Ammon's horn (tissue), 1 donor: ENCODE data around the gene KLHL10.
"Not testable (repeated sequence)": the region's sequence is repeated elsewhere in the genome, so short reads cannot be mapped to it uniquely, and the experiment has no call there.

ENCODE experiments used
- DNase-seq: peaks from one replicate; pipeline ENCODE4 v3.0.0-alpha.2; 2016; ENCODE audit warnings: low spot score

KLHL10 gene

DNA sequence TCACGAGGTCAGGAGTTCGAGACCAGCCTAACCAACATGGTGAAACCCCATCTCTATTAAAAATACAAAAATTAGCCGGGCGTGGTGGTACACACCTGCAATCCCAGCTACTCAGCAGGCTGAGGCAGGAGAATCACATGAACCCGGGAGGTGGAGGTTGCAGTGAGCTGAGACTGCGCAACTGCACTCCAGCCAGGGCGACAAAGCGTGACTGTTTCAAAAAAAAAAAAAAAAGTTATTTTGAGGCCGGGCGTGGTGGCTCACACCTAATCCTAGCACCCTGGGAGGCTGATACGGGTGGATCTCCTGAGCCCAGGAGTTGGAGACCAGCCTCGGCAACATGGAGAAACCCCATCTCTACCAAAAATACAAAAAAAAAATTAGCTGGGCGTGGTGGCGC, 13.8 kb downstream of the KLHL10 start:
- not testable (repeated sequence) for DNase-seq

DNA sequence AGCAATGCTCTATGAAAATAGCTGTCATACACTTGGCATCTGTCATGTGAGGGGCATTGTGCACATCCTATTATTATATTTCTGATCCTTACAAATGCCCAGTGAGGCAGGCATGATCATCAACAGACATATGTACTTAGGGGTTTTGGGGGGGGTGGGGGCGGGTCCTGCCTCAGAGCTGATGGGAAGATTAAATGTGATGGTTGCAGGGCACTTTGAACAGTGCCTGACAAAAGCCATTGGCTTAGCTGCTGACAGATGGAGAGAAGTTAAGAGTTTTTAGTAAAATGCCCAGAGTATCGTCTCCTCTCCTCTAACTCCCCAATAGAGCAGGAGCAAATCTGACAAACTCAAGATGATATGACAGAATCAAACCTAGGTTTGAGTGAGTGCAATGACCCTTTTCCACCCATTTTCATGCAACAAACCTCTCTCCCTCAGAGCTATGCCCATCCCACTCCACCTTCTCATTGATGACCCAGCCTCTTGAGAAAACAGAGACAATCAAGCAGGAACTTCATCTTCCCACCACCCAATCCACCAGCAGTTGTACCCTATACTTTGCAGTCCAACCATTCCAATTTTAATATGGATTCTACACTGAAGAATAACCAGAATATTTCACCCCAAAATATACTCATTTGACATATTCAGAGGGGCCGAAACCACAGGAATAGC, 22.8 kb downstream of the KLHL10 start:
- no peak for DNase-seq

DNA sequence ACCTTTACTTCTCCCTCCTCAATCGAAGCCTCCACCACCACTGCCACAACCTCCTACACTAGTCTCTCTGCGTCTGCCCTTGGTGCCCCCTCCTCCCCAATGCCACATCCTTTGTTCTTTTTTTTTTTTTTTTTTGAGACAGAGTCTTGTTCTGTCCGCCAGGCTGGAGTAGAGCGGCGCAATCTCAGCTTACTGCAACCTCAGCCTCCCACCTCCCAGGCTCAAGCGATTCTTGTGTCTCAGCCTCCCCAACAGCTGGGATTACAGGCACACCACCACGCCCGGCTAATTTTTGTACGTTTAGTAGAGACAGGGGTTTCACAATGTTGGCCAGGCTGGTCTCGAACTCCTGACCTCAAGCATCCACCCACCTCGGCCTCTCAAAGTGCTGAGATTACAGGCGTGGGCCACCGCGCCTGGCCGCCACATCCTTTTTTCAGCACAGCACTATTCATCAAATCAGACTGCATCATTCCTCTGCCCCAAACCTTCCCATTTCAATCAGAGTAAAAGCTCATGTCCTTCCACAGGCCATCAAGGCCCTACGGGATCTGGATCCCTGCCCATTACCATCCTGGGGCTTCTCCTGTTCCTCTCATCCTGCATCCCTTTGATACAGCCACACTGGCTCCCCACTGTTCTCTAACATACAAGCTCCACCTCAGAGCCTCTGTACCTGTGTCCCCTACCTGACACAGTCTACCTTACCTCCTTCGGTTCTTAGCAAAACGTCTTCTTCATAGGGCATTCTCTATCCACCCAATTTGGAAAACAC, 25.6 kb downstream of the KLHL10 start:
- DNase-seq, result no peak

DNA sequence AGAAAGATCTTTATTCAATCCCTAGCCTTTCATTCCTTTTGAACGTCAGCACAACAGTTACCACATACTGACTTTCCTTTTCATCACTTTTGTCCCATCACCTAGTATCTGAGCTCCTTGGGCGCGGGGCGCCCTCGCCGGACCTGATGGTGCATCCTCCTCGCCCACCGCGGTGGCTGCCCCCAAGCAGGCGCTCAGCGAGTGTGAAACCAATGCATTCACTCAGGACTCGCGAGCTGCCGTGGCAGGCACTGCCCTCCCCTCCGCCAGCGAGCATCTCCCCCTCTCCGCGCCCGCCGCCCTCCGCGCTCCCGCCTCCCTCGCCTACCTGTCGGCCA, 26.8 kb downstream of the KLHL10 start:
- no peak for DNase-seq

DNA sequence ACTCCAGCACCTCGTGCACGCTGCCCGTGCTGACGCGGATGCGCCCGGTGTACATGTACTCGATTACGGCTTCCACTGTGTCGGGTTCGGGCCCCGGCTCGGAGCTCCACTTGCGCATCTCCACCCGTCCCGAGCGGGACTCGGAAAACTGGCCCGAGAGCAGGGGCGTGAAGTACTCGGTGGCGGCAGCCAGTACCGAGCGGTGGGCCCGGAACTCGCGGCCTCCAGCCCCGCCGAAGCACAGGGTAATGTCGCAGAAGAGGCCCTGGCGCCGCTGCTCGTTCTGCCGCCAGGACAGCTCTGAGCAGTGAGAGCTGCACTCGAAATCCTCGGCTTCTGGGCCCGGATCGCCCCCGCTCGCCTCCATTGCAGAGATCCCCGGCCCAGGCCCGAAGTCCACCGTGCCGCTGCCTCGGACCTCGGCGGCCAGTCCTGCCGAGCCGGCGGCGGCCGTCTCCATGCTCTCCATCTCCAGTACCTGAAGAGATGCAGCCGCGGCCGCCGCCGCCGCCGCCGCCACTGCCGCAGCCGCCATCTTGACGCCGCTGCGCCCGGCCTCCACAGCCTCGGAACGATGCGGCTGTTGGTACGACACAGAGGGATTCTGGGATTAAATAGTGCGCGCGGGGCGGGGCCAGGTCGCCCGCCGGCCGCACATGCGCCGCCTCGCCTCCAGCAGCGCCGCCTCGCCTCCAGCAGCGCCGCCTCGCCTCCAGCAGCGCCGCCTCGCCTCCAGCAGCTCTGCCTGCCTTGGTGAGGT, 27.4 kb downstream of the KLHL10 start, which contains the start of gene KLHL11:
TSS of gene KLHL11 (minus strand) at position 588 of the 760 bp plus-strand sequence. CDS start at position 535, 53 bp downstream.
- peak; percentile 94 for DNase-seq

DNA sequence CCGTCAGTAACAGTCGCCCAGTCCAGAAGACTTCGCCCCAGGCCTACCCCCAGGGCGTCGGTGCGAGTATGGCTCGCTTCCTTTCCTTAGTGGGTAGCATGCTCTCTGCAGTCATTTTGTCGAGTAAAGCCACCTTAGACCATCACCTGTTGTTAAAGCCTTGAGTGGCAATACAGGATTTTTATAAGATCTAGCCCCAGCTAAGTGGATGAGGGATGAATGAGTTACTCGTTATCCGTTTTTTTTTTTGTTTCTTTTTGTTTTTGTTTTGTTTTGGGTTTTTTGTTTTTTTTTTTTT, 27.9 kb downstream of the KLHL10 start:
- no peak for DNase-seq

DNA sequence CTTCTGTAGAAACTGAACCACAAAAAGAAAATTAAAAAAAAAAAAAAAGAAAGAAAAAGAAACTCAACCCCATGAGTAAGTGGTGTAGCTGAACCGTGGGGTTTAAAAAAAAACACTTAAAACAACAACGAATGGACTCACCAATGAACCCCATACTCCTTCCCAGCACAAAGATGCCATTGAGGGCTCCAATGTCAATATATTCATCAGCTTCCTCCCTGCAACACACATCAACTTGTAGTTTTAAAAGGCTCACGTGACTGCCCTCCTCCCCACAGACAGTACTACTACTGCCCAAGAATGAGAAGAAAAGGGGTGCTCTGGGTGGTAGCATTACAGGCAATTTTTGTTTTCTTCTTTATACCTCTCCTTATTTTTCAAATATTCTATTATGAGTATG, 30.9 kb downstream of the KLHL10 start:
- DNase-seq, result no peak

DNA sequence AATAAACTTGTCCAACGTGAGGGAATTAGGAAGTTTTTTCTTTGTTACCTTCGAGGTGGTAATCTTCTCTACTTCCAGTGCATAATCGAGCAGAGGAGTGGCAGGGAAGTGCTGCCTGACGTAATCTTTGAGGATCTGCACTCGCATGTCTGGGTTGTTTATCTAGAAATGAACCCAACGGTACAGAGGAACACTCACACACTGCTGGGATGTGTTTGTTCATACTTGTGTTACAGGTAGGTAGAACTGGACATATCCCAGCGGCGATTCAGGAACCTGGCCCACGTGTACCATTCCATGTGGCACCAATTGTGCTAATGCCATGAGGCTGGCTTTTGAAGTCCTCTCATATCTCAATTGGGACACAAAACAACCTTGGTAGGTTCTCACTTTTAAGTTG, 31.8 kb downstream of the KLHL10 start:
- DNase-seq, result no peak

DNA sequence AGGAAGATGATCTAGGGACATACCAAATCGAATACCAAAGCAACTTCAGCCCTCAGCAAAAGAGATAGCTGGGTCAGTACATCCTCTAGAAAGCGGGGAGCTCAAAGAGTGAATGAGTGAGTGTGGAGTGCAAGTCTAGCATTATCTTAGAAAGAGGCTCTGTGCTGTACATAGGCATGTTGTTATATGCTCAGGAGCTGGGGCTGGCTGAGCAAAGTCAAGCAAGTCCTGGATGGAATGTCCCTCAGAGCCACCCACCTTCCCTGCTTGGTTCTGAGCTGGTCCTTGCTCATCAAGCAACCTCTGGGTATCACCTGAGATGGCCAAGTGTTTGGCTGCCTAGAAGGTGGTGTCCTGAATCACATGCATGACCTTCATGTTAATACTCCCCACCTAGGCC, 32.5 kb downstream of the KLHL10 start:
- DNase-seq, result no peak

DNA sequence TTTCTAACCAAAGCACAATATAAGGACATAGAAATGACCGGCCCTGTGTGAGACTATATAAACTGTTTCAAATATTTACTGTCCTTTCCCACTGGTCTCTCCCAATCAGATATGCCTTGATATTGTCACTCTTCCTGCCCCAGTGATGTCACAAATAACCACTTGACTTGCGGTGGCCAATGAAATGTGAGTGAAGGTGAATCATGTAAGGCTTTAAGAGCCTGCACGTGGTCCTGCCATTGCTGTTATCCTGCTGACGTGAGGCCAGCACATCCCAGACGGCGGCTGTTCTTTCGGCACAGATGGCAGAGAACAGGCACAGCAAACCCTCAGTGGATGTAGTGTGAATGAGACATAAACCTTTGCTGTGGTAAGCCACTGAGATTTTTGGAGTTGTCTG, 33.0 kb downstream of the KLHL10 start:
- peak; percentile 69 for DNase-seq

DNA sequence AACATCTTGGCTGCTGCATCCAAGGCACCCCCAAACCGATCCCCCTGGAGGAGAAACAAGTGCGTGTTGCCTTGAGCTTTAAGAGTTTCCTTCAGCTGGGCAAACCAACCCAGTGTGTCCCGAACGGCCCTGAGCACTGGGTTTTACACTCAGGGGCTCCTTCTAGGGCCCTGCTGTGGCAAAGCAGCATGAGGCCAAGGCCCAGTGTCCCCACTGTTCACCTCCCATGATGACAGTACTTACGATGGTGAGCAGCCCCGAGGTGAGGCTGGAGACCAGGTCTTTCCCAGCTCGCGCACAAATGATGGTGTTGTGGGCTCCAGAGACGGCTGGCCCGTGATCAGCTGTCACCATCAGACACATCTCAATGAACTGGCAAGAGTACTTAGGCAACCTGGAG, 34.2 kb downstream of the KLHL10 start:
- no peak for DNase-seq

DNA sequence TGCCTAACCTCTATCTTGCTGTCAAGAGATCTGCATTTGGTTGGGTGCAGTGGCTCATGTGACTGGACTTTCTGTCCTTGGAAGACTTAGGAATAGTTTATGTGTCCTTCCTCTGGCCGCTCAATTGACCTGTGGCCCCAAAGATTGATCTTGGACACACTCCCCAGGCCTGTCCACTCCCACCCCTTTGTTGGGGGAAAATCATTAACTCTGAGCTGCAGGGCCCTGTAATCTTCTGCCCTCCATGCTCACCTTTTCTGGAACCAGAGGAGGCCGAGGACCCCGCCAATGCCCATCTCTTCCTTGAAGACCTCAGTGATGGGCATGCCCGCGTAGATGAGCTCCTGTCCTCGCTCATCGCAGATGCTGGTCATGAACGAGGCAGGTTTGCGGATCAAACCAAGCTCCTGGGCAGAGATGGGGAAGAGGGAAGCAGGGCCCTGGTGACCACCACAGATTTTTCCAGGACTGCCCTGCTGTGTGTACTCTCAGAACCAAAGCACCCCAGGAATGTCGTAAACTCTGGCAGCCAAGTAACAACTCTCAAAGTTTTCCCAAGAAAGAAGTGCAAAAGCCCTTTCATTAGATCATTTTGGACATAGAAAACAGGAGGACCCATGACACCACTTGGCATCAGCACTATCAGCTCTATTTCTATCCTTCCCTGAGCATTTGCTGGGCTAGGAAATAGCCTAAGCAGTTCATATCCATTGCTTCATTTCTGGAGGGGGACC, 36.1 kb downstream of the KLHL10 start:
- DNase-seq, result no peak

DNA sequence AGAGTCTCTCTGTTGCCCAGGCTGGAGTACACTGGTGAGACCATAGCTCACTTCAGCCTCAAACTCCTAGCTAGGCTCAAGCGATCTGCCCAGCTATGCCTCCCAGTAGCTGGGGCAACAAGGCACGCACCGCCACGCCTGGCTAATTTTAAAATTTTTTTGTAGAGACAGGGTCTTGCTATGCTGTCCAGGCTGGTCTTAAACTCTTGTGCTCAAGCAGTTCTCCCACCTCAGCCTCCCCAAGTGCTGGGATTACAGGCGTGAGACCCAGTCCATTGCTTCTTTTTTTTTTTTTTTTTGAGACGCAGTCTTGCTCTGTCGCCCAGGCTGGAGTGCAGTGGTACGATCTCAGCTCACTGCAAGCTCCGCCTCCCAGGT, 36.7 kb downstream of the KLHL10 start:
- not testable (repeated sequence) for DNase-seq

DNA sequence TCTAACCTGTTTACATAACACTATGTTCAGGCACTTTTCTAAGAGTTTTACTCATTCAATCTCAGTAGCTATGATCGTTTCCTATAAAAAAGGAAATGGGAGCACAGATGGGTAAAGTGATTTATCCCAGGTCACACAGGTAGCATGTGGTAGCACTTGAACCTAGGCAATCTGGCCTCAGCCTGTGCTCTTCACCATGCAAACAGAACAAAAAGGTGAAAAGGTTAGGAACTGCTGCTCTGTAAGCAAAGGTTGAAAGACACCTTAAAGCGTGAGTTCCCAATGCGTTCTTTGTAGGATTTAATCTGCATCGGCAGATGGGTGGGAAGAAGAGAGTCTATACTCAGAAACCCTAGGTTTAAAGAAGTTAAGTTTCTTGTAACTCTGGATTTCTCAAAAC, 42.5 kb downstream of the KLHL10 start:
- no peak for DNase-seq

DNA sequence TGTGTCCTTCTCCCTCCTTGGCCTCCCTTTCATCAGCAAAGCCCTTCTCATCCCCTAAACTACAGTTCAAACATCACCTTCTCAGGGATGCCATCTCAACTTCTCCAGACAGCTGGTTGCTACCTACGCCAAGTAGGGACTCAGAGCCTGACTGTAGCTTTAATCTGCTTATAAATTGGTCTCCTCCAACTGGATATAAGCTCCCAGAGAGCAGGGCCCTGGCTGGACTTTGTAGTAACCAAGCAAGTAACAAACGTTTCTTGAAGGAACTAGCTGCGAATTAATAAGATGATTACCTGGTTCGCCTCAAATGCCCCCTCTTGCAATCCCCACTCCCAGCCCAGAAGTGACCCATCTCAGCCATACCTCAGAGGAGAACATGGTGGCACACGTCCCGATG, 45.1 kb downstream of the KLHL10 start:
- no peak for DNase-seq

DNA sequence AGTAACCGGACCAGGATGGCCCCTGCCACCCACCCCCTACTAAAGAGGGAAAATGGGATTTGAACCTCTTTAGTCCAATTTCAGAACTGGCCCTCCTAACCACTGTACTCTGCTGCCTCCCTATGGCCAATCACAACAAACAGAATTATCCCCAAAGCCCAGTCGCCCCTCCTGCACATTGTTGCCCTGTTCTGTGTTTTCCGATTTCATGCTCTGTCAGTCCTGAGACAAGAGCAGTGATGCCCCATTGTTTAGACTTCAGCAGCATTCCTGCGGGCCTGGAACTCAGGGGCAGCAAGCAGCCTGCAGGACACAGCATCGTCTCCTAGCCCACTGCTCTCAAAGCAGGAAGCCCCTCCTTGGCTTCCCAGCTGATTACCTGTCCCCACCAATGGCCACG, 48.1 kb downstream of the KLHL10 start:
- no peak for DNase-seq

DNA sequence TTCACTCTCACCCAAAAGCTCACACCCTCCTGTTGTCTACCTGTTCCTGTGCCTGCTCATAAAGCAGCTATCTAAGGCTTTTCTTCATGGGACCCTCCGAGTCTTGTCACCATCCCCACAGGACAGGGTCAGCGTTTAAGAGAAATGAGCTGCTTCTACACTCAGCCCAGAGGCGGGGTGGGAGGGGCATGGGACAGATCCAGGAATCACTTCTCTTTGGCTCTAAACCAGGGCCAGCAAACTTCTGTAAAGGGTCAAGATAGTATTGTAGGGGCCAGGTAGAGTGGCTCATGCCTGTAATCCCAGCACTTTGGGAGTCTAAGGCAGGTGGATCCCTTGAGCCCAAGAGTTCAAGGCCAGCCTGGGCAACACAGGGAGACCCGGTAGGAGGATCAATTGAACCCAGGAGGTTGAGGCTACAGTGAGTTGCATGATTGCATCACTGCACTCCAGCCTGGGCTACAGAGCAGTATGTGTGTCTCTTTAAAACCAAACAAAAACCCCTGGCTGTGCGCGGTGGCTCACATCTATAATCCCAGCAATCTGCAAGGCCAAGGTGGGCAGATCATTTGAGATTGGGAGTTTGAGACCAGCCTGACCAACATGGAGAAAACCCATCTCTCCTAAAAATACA, 50.8 kb downstream of the KLHL10 start:
- DNase-seq, result no peak

DNA sequence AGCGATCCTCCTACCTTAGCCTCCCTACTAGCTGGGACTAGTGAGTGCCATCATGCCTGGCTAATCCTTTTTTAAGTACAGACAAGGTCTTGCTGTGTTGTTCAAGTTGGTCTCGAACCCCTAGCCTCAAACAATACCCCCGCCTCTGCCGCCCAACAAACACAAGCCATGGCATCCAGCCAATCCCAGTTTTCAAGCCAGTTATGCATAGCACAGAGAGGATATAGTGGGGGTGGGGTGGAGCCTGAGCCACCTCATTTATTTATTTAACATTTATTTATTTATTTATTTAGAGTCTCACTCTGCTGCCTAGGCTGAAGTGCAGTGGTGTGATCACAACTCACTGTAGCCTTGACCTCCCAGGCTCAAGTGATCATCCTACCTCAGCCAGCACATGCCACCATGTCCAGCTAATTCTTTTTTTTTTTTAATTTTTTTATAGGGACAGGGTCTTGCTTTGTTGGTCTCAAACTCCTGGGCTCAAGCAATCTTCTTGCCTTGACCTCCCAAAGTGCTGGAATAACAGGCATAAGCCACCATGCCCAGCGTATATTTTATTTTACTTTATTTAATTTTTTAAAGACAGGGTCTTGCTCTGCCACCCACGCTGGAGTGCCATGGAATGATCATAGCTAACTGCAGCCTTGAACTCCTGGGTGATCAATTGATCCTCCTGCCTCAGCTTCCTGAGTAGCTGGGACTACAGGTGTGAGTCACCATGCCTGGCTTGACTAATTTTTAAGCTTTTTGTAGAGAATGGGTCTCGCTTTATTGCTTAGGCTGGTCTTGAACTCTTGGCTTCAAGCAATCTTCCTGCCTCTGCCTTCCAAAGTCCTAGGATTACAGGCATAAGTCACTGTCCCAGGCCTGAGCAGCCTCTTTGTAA, 53.8 kb downstream of the KLHL10 start:
- DNase-seq, result no peak

DNA sequence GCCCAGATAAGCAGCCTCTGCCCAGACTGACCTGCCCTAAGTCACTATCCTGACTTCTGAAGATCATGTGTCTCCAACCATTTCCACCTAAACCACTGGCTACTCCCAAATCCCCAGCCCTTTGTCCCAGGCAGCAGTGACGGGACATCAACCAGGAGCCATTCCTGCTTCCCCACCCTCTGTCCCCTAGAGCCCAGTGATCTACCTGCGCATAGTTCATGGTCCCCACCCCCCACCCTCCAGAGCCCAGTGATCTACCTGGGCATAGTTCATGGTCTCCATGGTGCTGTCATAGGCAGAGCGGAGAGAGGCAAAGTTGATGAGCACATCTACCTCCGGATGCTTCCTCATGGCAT, 54.4 kb downstream of the KLHL10 start:
- DNase-seq, result no peak

DNA sequence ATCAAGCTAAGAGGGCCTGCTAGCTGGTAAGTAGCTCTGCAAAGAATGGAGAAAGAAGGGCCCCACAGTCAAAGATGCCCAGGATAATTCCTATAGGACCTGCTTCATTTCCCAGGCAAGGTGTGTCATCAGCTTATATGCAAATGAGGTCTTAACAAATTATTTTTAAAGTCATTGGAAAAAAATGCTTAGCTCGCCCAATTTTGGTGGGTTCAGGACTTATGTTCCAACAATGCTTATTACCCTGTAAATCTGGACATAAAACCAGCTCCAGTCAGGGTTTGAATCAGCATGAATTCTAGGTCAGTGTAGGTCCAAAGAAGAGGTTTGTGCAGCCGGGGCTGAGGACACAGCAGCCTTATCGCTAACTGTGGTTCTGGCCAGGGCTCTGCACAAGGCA, 55.8 kb downstream of the KLHL10 start:
- DNase-seq, result no peak

DNA sequence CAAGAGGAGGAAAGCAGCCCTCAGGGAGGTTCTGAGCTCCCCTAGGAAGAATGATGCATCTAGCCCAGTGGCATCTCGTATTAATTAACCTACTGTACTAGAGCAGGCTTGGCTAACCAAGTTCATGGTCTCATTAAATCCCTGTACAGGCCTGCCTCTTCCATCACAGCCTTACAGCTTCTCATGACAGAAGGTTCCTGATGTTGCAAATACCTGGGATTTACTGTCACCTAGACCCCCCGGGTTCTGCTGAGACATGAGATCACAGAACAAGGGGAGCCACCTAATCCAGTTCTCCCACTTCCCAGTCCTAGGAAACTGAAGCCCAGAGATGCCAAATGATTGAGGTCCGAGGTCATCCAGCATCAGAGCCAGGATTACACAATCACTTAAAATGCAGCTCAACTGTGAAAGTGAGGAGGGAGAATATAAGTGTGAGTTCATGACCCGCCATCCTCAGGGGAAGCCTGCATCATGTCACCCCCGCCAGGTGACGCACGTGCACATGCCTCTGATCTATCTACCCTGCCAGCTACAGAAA, 57.2 kb downstream of the KLHL10 start:
- DNase-seq, result no peak
